Adipocyte (in vitro differentiated cells): Measurements from ENCODE around the gene NELFE.
A peak's percentile ranks its signal among the peaks of the same experiment; 100 is the strongest.

Experiments used
- DNase-seq: peaks from one replicate; pipeline ENCODE4 v3.0.0-alpha.2; 2015; ENCODE audit warnings: low read depth
- H3K27me3 ChIP-seq: replicated peaks from 2 replicates; pipeline ENCODE4 v1.7.0; 2013; ENCODE audit warnings: mild to moderate bottlenecking, low read length, moderate library complexity; ENCODE audit not compliant: control insufficient read depth, insufficient read depth
- H3K36me3 ChIP-seq: 2 replicates; pipeline ENCODE4 v1.7.0; 2013; ENCODE audit warnings: low read length, mild to moderate bottlenecking, moderate library complexity; ENCODE audit not compliant: control insufficient read depth, insufficient read depth, severe bottlenecking
- H3K4me1 ChIP-seq: 2 replicates; pipeline ENCODE4 v1.7.0; 2013; ENCODE audit warnings: mild to moderate bottlenecking, low read length, moderate library complexity; ENCODE audit not compliant: control insufficient read depth, insufficient read depth
- H3K4me3 ChIP-seq: 2 replicates; pipeline ENCODE4 v1.7.0; 2013; ENCODE audit warnings: mild to moderate bottlenecking, low read length, moderate library complexity
- H3K9ac ChIP-seq: 2 replicates; pipeline ENCODE4 v1.7.0; 2013; ENCODE audit warnings: mild to moderate bottlenecking, low read length, moderate library complexity
- H3K9me3 ChIP-seq: 2 replicates; pipeline ENCODE4 v1.7.0; 2013; ENCODE audit warnings: mild to moderate bottlenecking, low read length, moderate library complexity; ENCODE audit not compliant: control insufficient read depth

The NELFE gene

DNA sequence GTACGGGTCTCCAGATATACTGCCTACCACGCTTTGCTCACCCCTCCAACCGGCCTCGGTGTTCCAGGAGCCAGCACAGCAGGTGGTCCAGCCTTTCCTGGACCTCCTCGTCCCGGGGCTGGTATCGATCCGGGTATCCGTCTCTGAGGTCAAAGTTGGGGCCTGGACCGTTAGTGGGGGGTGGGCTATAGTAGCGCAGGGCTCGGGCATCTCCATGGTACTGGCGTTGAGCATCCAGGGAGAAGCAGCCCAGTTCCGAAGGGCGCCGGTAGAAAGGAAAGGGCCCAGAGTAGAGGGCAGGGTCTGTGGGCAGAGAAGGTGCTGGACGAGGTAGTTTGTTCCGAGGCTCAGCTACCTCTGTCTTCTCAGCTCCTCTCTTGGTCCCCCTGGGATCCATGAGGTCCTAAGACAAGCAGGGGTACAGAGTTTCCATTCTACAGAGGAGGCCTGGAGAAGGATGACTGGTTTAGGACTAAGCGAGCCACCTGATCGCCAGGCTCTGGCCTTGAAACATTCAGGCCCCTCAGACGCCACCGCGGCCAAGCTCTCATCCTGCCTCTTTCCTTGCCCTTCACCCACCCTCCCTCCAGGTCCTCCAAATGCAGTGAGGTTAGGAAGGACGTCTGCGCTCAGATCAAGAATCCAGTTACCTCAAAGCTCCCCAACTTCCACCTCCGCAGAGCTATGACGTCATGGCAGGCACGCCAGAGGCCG lies 12.7 kb upstream of the NELFE start:
- DNase-seq, result no peak
- H3K4me1 ChIP-seq, result peaks cover 33% of the 10 kb centered on the region
- peaks cover 39% of the 10 kb centered on the region for H3K36me3 ChIP-seq

DNA sequence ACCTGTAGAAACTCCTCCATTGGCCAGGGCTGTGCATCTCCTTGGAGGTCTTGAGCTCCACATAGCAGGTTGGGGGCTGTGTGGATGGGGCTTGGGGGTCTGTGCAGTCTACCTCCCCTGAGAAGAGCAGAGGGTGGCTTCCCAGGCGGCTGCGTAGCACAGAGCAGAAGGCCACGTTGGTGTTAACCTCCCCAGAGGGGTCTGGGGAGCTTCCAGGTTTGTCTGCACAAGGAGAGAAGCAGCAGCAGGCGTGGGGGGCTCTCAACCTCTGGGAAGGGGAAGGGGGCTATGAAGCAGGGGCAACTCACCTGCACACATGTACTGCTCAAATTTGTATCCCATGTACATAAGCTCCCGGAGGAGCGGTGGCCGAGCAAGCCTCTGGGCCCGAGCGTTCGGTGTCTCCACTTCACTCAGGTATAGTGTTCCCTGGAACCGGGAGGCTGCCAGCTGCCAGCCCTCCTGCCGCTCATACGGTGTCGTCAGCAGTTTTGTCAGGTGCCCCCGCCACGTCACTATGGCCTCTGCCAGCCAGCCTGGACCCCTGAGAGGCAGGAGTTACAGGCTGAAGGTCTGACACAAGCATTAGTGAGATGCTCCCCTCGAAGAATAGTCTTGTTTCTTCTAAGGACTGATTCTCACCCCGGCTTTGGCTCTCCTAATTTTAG lies 12.0 kb upstream of the NELFE start:
- H3K27me3 ChIP-seq, result no peaks in the 10 kb centered on the region
- peak overlapping the region; percentile 96 for H3K9ac ChIP-seq
- peak overlapping the region; percentile 87 for H3K4me3 ChIP-seq
- no peaks in the 10 kb centered on the region for H3K9me3 ChIP-seq
- H3K36me3 ChIP-seq, result peaks cover 46% of the 10 kb centered on the region
- peak; percentile 1 for DNase-seq
- H3K4me1 ChIP-seq, result peaks cover 33% of the 10 kb centered on the region

More for the DNA sequence above, 12.7 kb upstream of the NELFE start:
- H3K9me3 ChIP-seq, result no peaks in the 10 kb centered on the region
- H3K4me3 ChIP-seq, result peak overlapping the region; percentile 87
- no peaks in the 10 kb centered on the region for H3K27me3 ChIP-seq
- peak overlapping the region; percentile 96 for H3K9ac ChIP-seq

DNA sequence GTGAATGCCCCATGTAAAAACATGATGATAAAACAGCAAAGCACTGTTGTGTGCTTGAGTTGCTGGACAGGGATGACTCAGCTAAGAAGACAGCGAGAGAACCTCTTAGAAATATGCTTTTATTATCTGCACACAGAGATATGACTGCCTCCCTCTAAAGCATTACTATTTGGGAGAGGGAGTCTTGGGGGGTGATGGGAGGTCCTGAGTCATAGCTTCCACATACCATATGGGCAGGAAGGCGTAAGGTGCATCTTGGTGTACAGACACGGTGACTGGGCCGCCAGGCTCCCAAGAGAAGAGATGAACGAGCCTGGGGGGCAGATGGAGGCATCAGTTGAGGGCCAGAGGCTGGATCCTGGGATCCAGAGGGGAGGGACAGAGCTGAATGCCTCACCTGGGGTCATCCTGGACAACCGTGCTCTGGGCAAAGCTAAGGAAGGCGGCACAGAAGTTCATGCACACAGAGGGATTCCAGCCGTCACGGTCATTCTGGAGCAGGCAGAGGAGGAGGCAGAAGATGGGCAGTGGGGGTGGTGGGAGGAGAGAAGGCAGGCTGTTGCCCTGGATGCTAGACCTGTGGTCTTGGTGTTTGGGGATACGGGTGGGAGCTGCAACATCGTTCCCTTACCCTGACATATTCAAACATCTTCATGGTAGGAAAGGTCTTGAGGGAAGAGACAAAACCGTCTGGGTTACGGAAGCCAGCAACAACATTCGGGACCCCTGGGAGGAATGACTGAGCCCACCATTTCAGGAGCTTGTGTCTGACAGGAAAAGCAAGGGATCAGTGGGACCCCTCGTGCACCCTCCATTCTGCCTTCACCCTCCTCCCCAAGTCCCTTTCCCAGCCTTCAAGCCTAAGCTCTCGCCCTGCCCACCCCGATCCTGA lies 11.2 kb upstream of the NELFE start:
- Histone ChIP-seq H3K9me3 (no peaks in the 10 kb centered on the region), H3K27me3 (no peaks in the 10 kb centered on the region), H3K36me3 (peaks cover 54% of the 10 kb centered on the region), H3K4me3 (peak overlapping the region; percentile 87), H3K9ac (peak overlapping the region; percentile 96), H3K4me1 (peaks cover 33% of the 10 kb centered on the region)
- no peak for DNase-seq

DNA sequence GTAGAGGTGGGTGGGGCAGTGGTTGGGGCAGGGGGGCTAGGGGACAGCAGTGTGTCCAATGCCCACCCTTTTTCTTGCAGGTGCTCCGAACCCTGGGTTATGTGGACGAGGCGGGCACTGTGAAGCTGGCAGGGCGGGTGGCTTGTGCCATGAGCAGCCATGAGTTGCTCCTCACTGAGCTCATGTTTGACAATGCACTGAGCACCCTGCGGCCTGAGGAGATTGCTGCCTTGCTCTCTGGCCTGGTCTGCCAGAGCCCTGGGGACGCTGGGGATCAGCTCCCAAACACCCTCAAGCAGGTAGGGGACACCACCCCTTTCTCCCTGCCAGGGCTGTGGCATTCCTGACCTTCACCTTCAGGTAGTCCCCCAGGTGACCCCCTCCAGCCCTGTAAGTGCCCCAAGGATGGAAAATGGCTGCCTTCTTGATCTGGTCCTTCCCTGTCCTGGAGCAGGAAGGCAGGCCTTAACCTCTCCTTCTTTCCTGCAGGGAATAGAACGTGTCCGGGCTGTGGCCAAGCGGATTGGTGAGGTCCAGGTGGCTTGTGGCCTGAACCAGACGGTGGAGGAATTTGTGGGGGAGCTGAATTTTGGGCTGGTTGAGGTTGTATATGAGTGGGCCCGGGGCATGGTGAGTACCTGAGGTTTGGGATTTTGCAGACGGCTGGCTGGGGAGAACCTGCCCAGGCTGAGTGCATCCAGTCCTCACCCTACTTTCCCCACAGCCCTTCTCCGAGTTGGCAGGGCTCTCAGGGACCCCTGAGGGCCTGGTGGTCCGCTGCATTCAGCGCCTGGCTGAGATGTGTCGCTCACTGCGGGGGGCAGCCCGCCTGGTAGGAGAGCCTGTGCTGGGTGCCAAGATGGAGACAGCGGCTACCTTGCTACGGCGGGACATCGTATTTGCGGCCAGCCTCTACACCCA lies 10.3 kb upstream of the NELFE start:
- Histone ChIP-seq H3K4me1 (peaks cover 33% of the 10 kb centered on the region), H3K27me3 (no peaks in the 10 kb centered on the region), H3K9me3 (no peaks in the 10 kb centered on the region), H3K4me3 (no peak overlapping the region), H3K36me3 (peaks cover 62% of the 10 kb centered on the region), H3K9ac (no peak overlapping the region)
- DNase-seq, result no peak

DNA sequence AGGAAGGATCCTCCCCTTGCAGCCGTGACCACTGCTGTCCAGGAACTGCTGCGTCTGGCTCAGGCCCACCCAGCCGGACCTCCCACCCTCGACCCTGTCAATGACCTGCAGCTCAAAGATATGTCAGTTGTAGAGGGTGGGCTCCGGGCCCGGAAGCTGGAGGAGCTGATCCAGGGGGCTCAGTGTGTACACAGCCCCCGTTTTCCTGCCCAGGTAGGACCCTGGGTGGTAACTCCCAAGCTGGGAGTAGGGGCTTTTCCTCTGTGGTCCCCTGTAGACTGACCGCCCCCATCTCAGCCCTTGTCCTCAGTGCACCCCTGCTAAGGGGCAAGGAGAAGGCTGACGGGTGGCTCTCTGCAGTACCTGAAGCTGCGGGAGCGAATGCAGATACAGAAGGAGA lies 9.6 kb upstream of the NELFE start:
- H3K36me3 ChIP-seq, result peaks cover 69% of the 10 kb centered on the region
- H3K9me3 ChIP-seq, result no peaks in the 10 kb centered on the region
- DNase-seq, result no peak
- H3K4me3 ChIP-seq, result no peak overlapping the region
- no peaks in the 10 kb centered on the region for H3K27me3 ChIP-seq
- peaks cover 28% of the 10 kb centered on the region for H3K4me1 ChIP-seq
- no peak overlapping the region for H3K9ac ChIP-seq

DNA sequence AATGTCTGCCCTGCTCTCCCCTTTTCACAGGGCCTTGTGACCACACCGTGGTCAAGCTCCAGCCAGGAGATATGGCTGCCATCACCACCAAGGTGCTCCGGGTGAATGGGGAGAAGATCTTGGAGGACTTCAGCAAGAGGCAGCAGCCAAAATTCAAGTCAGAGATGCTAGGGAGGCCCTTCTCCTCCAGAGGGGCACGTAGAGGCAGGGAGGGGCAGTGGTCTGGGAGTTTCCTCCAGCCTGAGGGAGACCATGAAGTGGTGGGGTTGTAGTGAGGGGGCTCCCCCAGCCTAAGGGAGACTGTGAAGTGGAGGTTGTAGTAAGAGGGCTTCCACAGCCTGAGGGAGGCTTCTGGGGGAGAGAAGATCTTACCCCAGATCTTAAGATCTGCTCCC lies 9.2 kb upstream of the NELFE start:
- DNase-seq, result no peak
- H3K36me3 ChIP-seq, result peaks cover 73% of the 10 kb centered on the region

DNA sequence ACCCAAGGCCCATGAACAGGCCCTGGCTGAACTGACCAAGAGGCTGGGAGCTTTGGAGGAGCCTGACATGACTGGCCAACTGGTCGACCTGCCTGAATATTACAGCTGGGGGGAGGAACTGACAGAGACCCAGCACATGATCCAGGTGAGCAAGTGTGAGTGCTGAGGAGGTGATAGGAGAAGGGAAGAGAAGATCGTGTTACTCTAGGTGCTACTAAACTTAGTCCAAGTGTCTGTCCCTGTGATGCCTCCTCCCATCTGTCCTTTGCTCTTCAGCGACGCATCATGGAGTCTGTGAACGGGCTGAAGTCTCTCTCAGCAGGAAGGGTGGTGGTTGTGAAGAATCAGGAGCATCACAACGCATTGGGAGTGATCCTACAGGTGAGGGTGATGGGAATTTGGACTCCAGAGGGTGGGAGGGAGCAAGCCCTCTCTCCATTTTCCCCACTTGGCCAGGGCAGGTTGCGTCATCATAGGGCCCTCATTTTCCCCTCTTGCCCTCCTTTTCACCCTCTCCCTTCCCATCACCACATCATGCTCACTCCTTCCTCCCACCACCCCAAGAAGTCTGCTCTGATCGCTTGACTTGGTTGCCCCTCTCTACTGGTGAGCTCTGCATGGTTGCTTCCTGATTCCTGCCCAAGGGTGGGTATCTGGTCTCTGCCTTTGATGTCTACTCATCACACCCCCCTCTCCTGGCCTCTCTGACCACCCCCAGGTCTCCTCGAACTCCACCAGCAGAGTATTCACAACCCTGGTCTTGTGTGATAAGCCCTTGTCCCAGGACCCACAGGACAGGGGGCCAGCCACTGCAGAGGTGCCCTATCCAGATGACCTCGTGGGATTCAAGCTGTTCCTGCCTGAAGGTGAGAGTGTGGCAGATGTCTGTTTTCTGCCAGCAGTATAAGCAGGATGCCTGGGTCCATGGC lies 8.5 kb upstream of the NELFE start:
- Histone ChIP-seq H3K4me1 (peaks cover 21% of the 10 kb centered on the region), H3K36me3 (peaks cover 80% of the 10 kb centered on the region), H3K4me3 (no peak overlapping the region)

More for the DNA sequence above, 9.2 kb upstream of the NELFE start:
- Histone ChIP-seq H3K27me3 (no peaks in the 10 kb centered on the region), H3K4me3 (no peak overlapping the region), H3K4me1 (peaks cover 24% of the 10 kb centered on the region), H3K9me3 (no peaks in the 10 kb centered on the region), H3K9ac (no peak overlapping the region)

DNA sequence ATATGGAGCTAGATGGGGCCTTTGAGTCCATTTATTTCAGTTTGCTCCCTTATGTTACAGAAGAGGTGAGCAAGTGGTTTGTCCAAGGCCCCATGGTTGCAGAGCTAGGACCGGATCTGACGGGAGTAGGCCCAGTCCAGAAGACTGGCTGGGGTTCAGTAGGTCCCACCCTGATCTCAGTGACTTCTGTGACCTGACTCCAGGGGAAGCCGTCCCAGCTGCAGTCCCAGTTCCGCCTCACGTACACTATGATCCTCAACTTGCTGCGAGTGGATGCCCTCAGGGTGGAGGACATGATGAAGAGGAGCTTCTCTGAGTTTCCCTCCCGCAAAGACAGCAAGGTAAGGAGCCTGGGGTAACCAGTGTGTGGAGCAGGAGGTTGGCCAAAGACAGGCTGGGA lies 7.7 kb upstream of the NELFE start:
- Histone ChIP-seq H3K27me3 (no peaks in the 10 kb centered on the region), H3K4me3 (no peak overlapping the region), H3K9ac (no peak overlapping the region), H3K9me3 (no peaks in the 10 kb centered on the region), H3K36me3 (peaks cover 88% of the 10 kb centered on the region), H3K4me1 (peaks cover 20% of the 10 kb centered on the region)
- DNase-seq, result no peak

More for the DNA sequence above, 8.5 kb upstream of the NELFE start:
- Histone ChIP-seq H3K9me3 (no peaks in the 10 kb centered on the region), H3K27me3 (no peaks in the 10 kb centered on the region), H3K9ac (no peak overlapping the region)
- DNase-seq, result no peak

DNA sequence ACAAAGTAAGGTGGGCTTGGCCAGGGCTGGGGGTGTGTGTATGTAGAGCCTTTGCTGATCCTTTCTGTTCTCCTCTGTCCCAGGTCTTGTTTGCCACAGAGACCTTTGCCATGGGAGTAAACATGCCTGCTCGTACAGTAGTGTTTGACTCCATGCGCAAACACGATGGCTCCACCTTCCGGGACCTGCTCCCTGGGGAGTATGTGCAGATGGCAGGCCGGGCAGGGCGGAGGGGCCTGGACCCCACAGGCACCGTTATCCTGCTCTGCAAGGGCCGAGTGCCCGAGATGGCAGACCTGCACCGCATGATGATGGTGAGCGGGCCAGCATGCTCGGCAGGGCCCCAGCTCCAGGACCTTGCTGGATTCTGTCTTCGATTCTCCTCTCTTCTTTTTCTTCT lies 6.9 kb upstream of the NELFE start:
- Histone ChIP-seq H3K36me3 (peaks cover 96% of the 10 kb centered on the region), H3K9ac (no peak overlapping the region), H3K4me3 (no peak overlapping the region), H3K4me1 (peaks cover 12% of the 10 kb centered on the region), H3K27me3 (no peaks in the 10 kb centered on the region), H3K9me3 (no peaks in the 10 kb centered on the region)
- DNase-seq, result no peak

DNA sequence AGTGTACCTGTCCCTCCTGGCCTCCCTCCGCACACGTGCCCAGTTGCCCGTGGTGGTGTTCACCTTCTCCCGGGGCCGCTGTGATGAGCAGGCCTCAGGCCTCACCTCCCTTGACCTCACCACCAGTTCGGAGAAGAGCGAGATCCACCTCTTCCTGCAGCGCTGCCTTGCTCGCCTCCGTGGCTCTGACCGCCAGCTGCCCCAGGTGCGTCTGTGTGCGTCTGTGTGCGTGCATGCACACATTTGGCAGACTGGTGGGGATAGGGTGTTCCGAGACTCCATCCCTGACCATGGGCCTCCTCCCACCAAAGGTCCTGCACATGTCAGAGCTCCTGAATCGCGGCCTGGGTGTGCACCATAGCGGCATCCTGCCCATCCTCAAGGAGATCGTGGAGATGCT lies 5.2 kb upstream of the NELFE start:
- Histone ChIP-seq H3K36me3 (peaks cover 87% of the 10 kb centered on the region), H3K9me3 (no peaks in the 10 kb centered on the region), H3K4me1 (peaks cover 8% of the 10 kb centered on the region), H3K27me3 (no peaks in the 10 kb centered on the region), H3K9ac (no peak overlapping the region), H3K4me3 (no peak overlapping the region)
- no peak for DNase-seq
